HG03045 (cell line): ENCODE results near the gene CRIP1.

Experiments
- ATAC-seq: cut with Tn5 transposase; IDR thresholded peaks from one replicate; pipeline ENCODE4 v1.9.1; 2021; ENCODE audit warnings: mild to moderate bottlenecking, moderate library complexity; ENCODE audit not compliant: unreplicated experiment

The CRIP1 gene

DNA sequence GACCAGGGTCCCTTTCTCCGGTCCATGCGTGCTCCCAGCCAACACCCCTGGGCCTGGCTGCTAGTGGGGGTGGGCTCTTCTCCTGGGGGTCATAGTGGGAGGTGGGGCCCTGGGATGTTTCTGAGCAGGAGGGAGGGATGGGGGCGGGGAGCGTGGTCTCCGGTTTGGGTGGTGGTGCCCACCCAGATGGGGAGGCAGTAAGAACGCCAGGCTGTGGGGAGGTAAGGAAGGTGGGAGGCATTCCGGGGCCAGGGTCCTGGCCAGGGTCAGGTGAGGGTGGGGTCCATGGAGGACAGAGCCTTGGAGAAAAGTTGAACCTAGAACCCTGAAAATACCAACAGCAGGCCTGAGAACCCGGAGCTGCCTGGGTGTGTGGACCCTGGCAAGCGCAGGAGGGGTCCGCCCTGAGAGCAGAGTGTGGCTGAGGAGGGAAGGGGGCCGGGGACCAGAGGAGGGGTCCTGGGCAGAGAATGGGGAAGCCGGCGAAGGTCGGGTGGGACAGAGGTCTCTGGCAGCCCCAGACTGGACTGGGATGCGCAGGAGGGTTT is 6.4 kb upstream of the CRIP1 start:
- no peak for ATAC-seq

DNA sequence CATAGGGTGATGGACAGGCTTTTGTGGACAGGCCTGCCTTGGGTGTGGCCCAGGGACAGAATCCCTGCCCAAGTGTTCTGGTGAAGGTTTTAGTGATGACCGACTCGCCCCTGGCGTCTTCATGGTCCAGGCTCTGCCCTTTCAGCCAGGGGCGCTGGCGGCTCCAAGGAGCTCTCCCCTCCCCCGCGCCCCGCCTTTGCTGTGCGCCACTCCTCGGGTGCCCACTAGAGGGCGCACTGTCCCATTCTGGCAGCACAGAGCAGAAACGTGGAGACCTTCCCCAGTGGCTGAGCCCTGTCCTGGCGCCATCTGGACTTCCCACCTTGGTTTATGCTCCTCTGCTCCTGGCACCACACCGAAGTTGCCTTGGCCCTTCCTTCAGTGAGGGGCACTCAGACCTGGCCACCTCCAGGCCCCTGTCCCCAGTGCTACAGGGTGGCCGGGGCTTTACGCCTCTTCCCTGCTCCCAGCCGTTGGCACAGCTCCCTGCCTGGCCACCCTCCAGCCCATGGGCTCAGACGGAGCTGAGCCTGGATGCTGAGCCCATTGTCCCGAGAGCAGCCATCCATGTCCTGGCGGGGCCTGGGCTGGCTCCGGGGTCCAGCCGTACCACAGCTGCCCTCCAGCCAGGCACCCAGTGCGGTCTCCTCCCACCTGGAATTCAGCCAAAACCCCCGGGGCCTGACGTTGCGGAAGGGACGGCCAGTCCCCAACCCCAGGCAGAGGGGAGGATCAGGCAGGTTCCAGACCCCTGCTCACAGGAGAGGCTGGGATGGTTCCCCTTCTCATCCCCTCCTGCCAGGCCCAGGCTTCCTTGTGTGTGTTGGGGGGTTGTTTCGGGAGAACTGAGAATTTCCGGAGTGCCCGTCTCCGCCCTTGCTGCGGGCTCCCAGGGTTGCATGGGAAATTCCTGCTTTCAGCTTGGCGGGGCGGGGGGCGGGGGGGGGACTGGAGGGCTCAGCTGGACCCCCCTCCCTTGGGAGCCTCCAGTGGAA is 5.6 kb upstream of the CRIP1 start:
- ATAC-seq = peak; percentile 45

GRCh38 chr14:105481886-105482457 is 4.7 kb upstream of the CRIP1 start:
- ATAC-seq = peak; percentile 35

DNA sequence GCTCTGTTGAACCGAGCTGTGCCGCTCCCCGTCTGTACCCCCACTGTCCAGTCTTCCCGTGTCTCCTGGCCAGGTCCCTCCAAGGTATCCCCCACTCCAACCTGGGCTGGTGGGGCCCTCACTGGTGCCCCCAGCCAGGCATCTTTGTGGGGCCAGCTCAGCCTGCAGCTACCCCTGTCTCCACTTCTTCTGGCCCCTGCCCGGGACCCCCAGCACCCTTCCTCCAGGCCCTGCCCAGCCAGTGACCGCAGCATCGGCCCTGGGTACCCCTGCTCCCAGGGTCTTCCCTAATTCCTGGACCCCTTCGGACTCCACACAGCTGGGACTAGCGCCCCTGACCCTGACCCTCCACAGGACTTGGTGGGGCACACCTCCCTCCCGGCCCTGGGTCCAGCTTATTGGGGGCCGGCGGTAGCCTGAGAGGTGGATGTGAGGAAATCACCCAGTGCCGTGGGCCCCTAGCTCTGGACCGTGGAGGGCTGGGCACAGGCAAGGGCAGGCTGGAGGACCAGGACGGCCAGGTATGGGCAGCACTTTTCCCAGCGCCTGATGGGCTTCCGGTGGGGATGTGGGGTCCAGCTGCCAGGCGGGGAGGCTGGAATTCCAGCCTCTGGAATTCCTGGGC is 4.1 kb upstream of the CRIP1 start:
- no peak for ATAC-seq

- ATAC-seq = no peak
Observed at GRCh38 chr14:105483300-105484068, 3.2 kb upstream of the CRIP1 start.

DNA sequence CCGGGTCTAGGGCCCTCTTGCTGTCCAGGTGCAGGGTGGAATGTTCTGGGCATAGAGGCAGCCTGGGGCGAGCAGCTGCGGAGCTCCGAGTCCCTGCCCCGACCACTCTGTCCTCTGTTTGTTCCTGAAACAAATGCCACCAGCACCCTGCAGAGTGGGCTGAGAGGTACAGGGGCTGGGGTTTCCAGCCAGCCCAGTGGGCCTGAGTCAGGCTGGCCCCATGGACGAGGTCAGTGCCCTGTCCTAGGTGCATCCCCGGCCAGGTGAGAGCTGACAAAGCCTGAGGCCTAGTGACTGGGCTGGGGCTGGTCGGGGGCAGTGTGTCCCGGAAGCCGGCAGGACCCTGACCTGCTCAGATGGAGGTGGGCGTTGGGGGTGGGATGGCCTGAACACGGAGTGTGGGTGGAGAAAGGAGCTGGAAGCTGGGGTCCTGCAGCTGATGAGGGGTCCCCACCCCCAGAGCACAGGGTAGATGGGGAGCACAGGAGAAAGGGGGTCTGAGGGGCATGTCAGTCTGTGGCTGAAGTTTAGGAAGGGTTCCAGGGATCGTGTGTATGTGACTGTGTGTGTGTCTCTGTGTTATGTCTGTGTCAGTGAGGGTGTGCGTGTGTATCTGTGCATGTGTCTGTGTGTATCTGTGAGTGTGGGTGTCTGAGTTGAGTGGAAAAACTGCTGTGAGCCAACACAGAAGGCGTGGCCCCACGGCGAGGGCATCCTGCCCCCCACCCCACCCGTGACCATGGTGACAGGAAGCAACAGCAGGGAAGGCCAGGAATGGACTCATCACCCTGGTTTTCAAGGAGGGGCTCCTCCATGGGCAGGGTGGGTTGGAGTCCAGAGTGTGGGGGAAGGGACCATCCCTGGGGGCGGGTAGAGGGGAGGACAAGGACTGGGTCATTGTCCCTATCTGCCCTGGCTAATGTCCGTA is 2.4 kb upstream of the CRIP1 start:
- no peak for ATAC-seq

DNA sequence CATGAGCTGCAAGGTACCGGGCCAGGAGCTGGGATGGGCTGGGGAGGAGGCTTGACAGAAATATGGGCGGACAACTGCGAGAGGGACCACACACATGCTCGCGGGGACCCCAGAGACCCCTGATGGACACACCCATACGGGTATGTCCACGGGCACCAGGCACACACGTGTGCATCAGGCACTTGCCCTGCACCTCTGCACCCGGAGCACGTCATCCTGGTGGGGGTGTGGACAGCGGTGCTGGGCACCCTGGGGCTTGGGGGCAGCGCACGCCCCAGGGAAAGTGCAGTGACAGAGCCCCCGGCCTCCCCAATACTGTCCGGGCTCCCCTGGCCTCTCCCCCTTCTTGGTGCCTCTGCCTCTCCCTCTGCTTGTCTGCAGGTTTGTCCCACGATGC is 1.7 kb upstream of the CRIP1 start:
- ATAC-seq = no peak

GRCh38 chr14:105485739-105486162 is 935 bp upstream of the CRIP1 start:
- ATAC-seq = no peak

- no peak for ATAC-seq
Observed at GRCh38 chr14:105486974-105487448, 325 bp downstream of the CRIP1 start.

- no peak for ATAC-seq
Observed at GRCh38 chr14:105487449-105487985, 831 bp downstream of the CRIP1 start.

DNA sequence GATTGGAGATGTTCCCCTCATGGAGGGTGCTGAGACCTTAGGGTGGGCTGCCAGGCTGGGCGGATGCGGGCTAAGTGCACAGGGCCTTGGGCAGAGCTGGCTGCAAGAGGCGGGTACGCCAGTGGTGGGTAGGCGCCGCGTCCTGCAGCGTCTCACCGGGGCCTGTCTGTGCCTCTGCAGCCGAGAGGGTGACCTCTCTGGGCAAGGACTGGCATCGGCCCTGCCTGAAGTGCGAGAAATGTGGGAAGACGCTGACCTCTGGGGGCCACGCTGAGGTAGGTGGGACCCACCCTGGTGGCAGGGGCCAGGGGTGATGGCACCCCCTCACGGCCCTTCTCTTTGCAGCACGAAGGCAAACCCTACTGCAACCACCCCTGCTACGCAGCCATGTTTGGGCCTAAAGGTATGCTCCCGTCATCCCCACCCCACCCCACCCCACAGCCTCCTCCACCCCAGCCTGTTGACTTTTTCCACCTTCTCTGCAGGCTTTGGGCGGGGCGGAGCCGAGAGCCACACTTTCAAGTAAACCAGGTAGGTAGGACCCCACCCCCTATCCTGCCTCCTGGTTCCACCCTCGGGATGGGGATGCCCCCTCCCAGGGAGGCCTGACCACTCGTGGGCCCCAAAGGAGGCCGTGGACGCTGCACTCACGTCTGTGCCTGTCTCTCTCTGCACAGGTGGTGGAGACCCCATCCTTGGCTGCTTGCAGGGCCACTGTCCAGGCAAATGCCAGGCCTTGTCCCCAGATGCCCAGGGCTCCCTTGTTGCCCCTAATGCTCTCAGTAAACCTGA is 1.5 kb downstream of the CRIP1 start:
- ATAC-seq = no peak

DNA sequence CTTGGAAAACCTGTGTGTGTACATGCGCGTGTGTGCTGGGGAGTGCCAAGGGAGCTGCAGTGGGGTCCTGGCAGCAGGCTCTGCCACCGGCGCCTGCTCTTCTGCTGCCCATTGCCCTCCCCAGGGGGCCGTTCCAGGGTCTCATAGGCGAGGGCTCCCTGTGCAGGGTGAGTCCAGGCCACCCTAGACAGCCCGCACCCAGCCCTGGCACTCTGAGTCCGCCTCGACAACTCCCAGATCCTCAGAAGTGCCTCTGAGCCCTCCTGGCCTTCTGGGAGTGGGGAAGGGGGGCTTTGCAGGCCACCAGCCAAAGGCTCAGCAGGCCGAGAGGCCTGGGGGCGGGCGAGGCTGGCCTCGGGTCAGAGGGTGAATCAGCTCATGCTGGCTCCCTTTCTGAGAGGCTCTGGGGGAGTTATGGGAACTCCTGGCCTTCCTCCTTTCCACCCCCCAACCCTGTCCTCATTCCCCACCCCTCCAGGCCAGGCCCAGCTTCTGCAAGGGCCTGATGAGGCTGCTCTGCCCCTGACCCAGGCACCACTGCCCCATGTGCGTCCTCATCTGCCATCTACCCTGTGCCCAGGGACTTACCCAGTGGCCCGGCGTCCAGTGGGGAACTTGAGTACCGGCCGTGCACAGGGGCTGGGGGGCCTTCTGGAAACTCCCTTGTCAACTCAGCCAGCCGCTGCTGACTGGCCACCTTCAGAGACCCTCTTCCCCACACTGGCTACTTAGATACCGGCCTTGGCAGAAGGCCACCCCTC is 2.3 kb downstream of the CRIP1 start:
- no peak for ATAC-seq

- no peak for ATAC-seq
Observed at GRCh38 chr14:105489542-105490266, 3.0 kb downstream of the CRIP1 start.

DNA sequence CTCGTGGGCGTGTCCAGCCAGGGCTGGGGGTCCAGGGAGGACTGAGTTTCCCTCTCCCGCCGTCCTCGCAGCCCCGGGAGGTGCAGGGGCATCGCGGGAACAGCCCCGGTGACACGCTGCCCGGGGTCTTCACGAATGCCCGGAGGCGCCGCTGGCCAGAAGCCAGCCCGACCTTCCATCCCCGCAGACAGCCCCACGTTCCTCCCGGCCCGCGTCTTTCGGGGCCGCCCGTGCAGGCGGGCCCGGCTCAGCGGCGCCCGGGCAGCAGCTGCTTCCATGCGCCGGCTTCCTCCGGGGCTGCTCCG is 3.5 kb downstream of the CRIP1 start:
- ATAC-seq = peak; percentile 5

- peak; percentile 63 for ATAC-seq
Observed at GRCh38 chr14:105490572-105491365, 4.1 kb downstream of the CRIP1 start, which contains the start of gene TEDC1. TSS of gene TEDC1 (plus strand) at chr14:105491246. CDS start at chr14:105491376, 130 bp downstream.

DNA sequence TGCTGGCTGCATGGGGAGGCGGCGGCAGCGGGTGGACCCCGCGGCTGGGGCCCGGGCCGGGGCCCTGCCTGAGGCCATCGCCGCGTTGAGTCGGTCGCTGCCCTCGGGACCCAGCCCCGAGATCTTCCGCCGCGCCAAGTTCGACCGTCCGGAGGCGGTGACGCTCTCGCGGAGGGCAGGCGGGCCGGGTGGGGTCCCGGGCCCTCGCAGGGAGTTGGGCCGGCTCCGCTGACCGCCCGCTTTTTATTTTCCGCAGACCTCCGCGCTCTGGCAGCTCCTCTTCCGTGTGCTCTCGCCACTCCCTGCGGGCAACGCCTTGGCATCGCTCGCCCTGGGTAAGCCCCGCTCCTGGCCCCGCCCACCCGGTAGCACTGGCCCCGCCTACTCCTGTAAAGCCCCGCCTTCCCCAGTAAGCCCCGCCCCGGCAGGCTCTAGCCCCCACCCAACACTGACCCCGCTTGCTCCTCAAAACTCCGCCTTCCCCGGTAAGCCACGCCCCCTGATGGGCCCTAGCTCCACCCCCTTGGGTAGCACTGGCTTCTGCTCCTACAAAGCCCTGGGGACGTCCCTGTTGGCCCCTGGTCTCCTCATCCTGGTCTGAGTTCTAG is 4.8 kb downstream of the CRIP1 start:
- ATAC-seq = no peak
